Inferior parietal cortex (tissue), 1 donor: ENCODE measurements around the gene TRIO.
"Not testable (repeated sequence)": the region's sequence is repeated elsewhere in the genome, so short reads cannot be mapped to it uniquely, and the experiment has no call there.

Experiments
- DNase-seq: peaks from one replicate; pipeline ENCODE4 v3.0.0-alpha.2; 2016; ENCODE audit errors: extremely low spot score

TRIO gene

GRCh38 chr5:14552017-14552416 is 408.9 kb downstream of the TRIO start:
- no peak for DNase-seq

DNA sequence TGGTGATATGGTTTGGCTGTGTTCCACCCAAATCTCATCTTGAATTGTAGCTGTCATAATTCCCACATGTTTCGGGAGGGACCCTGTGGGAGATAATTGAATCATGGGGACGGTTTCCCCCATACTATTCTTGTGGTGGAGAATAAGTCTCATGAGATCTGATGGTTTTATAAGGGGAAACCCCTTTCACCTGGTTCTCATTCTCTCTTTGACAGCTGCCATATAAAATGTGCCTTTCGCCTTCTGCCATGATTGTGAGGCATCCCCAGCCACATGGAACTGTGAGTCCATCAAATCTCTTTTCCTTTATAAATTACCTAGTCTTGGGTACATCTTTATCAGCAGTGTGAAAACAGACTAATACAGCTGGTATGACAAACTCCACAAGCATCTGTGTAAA is 411.1 kb downstream of the TRIO start:
- not testable (repeated sequence) for DNase-seq

- DNase-seq = no peak
Measured at GRCh38 chr5:14556015-14556414, 412.9 kb downstream of the TRIO start.

GRCh38 chr5:14557203-14557770 is 414.1 kb downstream of the TRIO start:
- no peak for DNase-seq

DNA sequence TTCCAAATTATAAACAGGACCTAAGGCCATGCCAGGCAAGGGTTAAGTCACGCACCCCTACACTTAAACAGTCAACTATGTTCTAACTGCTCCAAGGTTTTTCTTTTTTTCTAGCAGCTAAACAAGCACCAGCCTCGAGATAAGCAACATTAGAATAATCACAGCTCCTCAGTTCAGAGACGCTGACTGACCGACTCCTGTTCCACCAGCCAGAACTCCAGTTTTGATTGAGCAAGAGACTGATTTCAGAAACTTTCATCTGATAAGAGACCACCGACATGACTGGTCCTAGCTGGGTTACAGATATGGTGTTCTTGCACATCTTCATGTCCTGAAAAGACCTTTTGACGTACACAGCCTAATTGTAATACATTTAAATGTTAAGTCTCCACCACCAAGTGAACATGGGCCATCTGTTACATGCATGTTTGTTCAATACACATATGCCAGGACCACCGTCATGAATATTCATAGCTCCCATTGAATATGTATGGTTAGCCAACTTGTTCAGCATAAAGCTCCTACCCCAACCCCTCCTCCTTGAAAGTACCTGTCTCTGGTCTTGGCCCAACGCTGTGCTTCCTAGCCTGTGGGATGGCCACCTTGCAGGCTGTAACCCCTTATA is 414.8 kb downstream of the TRIO start:
- DNase-seq = no peak
